Right renal cortex interstitium (tissue), 3 donors: Measurements from ENCODE around the gene ATP5MC2. TPM values are rescaled to one million over a fixed set of nuclear protein-coding genes. Genes with fewer than 3 reads are reported as not detected.

Experiments
- DNase-seq, 3 donors: peaks; one replicate each; pipeline ENCODE4 v3.0.0-alpha.2; 2013; ENCODE audit warnings: low read depth in 3 of 3, low spot score in 2 of 3
- polyA plus RNA-seq, 3 donors: library from polyadenylated mRNA; unstranded; fragments of 120-200 nt; gene quantifications; one replicate each; pipeline ENCODE4 v1.2.1, GENCODE V29; 2013; ENCODE audit not compliant: insufficient read length in 3 of 3

The ATP5MC2 gene
- polyA plus RNA-seq, 3 donors: 582 to 652 (median 624) TPM

- DNase-seq: no peak
Measured at GRCh38 chr12:53617700-53618099, 58.2 kb downstream of the ATP5MC2 start.

GRCh38 chr12:53616950-53617349 lies 58.9 kb downstream of the ATP5MC2 start:
- no peak for DNase-seq

Other genes with a start within 250 kb of the ATP5MC2 start
- 100 to 1,000 TPM; 189 to 212 (median 200) TPM for gene PRR13, start 234.3 kb downstream of the ATP5MC2 start, polyA plus RNA-seq
- gene PCBP2, start 224.0 kb downstream of the ATP5MC2 start, polyA plus RNA-seq: 1,000 to 10,000 TPM; 1,108 to 1,139 (median 1,109) TPM
- 10 to 100 TPM; 18.3 to 21.3 (median 19.6) TPM for gene MAP3K12, start 176.6 kb downstream of the ATP5MC2 start, polyA plus RNA-seq
- 10 to 100 TPM; 40.0 to 44.5 (median 42.7) TPM for gene TARBP2, start 174.8 kb downstream of the ATP5MC2 start, polyA plus RNA-seq
- gene NPFF, start 168.6 kb downstream of the ATP5MC2 start, polyA plus RNA-seq: 1 to 10 TPM in 1 of 3 donors, under 1 TPM in 2; 0.40 to 1.4 (median 0.61) TPM
- 10 to 100 TPM; 38.8 to 47.9 (median 39.0) TPM for gene ATF7, start 49.7 kb downstream of the ATP5MC2 start, polyA plus RNA-seq
- 100 to 1,000 TPM; 124 to 126 (median 125) TPM for gene CALCOCO1, start 51.4 kb upstream of the ATP5MC2 start, polyA plus RNA-seq
- under 1 TPM in 1 of 3 donors, not detected in 2; 0.23 TPM for gene CISTR, start 75.9 kb upstream of the ATP5MC2 start, polyA plus RNA-seq